Measurements from ENCODE around the gene CHMP1B.

CHMP1B gene

DNA sequence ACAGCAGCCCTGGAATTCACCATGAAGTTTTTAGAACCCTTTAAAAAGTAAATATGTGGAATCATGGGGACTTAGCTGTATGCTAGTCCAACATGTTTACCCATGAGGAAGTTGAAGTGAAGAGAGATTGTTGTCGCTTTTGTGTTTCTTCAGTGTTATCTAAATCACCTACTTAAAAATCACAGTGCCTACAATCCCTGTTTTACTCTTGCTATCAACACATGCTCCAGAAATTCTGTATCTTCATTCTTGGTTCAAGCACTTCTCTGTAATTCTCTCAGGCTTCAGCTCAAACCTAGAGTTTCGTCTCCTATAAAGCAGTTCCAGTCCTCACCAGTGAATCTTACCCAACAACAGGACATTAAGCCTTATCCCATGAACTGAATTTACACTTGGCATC, 30.5 kb upstream of the CHMP1B start:
- Histone ChIP-seq H3K9ac (ENCODE audit: low read length) (no peak overlapping the region), H3K14ac (ENCODE audit: low read length in 2 of 2) (no peak overlapping the region), H3K18ac (ENCODE audit: low read depth in 1 of 2, low read length in 2 of 2) (no peak overlapping the region), H3K27ac (ENCODE audit: low read length, poor library complexity, severe bottlenecking) (no peak overlapping the region), H4K91ac (ENCODE audit: low read length) (no peak overlapping the region), H3K23ac (ENCODE audit: low read length in 2 of 2) (no peak overlapping the region), H2BK12ac (ENCODE audit: low read length in 2 of 2) (no peak overlapping the region), H3K4me3 (ENCODE audit: insufficient read depth in 1 of 2, low read depth in 1 of 2, low read length in 2 of 2) (no peak overlapping the region), H3K4me2 (ENCODE audit: low read length, poor library complexity, severe bottlenecking) (no peak overlapping the region), H3K79me1 (replicated peaks; ENCODE audit: low read length, poor library complexity, severe bottlenecking) (no peaks in the 10 kb centered on the region), H3K27me3 (ENCODE audit: control insufficient read depth in 1 of 2, insufficient read depth in 1 of 2, low read length in 2 of 2) (no peaks in the 10 kb centered on the region), H2BK120ac (ENCODE audit: low read depth, low read length) (no peak overlapping the region), H3K9me3 (ENCODE audit: control insufficient read depth, low read length) (no peaks in the 10 kb centered on the region), H2BK5ac (ENCODE audit: low read depth, low read length, poor library complexity, severe bottlenecking) (no peak overlapping the region), H2AFZ (ENCODE audit: low read depth, low read length) (no peak overlapping the region), H2BK15ac (ENCODE audit: low read depth, poor library complexity, severe bottlenecking) (no peak overlapping the region), H3K4me1 (ENCODE audit: control insufficient read depth, insufficient read depth, low read depth, low read length) (no peaks in the 10 kb centered on the region), H4K8ac (ENCODE audit: low read length) (no peak overlapping the region), H3K36me3 (ENCODE audit: control insufficient read depth in 1 of 2, insufficient read depth in 2 of 2, low read depth in 1 of 2, low read length in 2 of 2) (no peaks in the 10 kb centered on the region), H3K4ac (ENCODE audit: low read depth in 1 of 2, low read length in 2 of 2) (no peak overlapping the region), H2AK5ac (ENCODE audit: low read length, severe bottlenecking) (no peak overlapping the region)
- 74% methylated on average over 2 of the region's 2 CpGs for WGBS
- no peak for DNase-seq

GRCh38 chr18:11821208-11821607, 30.0 kb upstream of the CHMP1B start:
- Histone ChIP-seq H3K9ac (ENCODE audit: low read length) (no peak overlapping the region), H3K18ac (ENCODE audit: low read depth in 1 of 2, low read length in 2 of 2) (no peak overlapping the region), H2BK12ac (ENCODE audit: low read length in 2 of 2) (no peak overlapping the region), H2BK5ac (ENCODE audit: low read depth, low read length, poor library complexity, severe bottlenecking) (no peak overlapping the region), H3K4me2 (ENCODE audit: low read length, poor library complexity, severe bottlenecking) (no peak overlapping the region), H3K79me1 (replicated peaks; ENCODE audit: low read length, poor library complexity, severe bottlenecking) (no peaks in the 10 kb centered on the region), H3K9me3 (ENCODE audit: control insufficient read depth, low read length) (no peaks in the 10 kb centered on the region), H2AFZ (ENCODE audit: low read depth, low read length) (no peak overlapping the region), H3K4me1 (ENCODE audit: control insufficient read depth, insufficient read depth, low read depth, low read length) (no peaks in the 10 kb centered on the region), H2AK5ac (ENCODE audit: low read length, severe bottlenecking) (no peak overlapping the region), H3K36me3 (ENCODE audit: control insufficient read depth in 1 of 2, insufficient read depth in 2 of 2, low read depth in 1 of 2, low read length in 2 of 2) (no peaks in the 10 kb centered on the region), H4K91ac (ENCODE audit: low read length) (no peak overlapping the region), H3K23ac (ENCODE audit: low read length in 2 of 2) (no peak overlapping the region), H4K8ac (ENCODE audit: low read length) (no peak overlapping the region), H3K4me3 (ENCODE audit: insufficient read depth in 1 of 2, low read depth in 1 of 2, low read length in 2 of 2) (no peak overlapping the region), H3K27me3 (ENCODE audit: control insufficient read depth in 1 of 2, insufficient read depth in 1 of 2, low read length in 2 of 2) (no peaks in the 10 kb centered on the region), H2BK120ac (ENCODE audit: low read depth, low read length) (no peak overlapping the region), H2BK15ac (ENCODE audit: low read depth, poor library complexity, severe bottlenecking) (no peak overlapping the region), H3K4ac (ENCODE audit: low read depth in 1 of 2, low read length in 2 of 2) (no peak overlapping the region), H3K27ac (ENCODE audit: low read length, poor library complexity, severe bottlenecking) (no peak overlapping the region), H3K14ac (ENCODE audit: low read length in 2 of 2) (no peak overlapping the region)
- 95% methylated on average over 6 of the region's 7 CpGs for WGBS
- no peak for DNase-seq

GRCh38 chr18:11821643-11822237, 29.5 kb upstream of the CHMP1B start:
- H4K91ac ChIP-seq (ENCODE audit: low read length) = no peak overlapping the region
- no peak overlapping the region for H3K18ac ChIP-seq (ENCODE audit: low read depth in 1 of 2, low read length in 2 of 2)
- no peak overlapping the region for H4K8ac ChIP-seq (ENCODE audit: low read length)
- H2BK12ac ChIP-seq (ENCODE audit: low read length in 2 of 2) = no peak overlapping the region
- DNase-seq = no peak
- no peak overlapping the region for H3K23ac ChIP-seq (ENCODE audit: low read length in 2 of 2)
- no peaks in the 10 kb centered on the region for H3K27me3 ChIP-seq (ENCODE audit: control insufficient read depth in 1 of 2, insufficient read depth in 1 of 2, low read length in 2 of 2)
- no peaks in the 10 kb centered on the region for H3K36me3 ChIP-seq (ENCODE audit: control insufficient read depth in 1 of 2, insufficient read depth in 2 of 2, low read depth in 1 of 2, low read length in 2 of 2)
- no peak overlapping the region for H3K9ac ChIP-seq (ENCODE audit: low read length)
- H3K4me1 ChIP-seq (ENCODE audit: control insufficient read depth, insufficient read depth, low read depth, low read length) = no peaks in the 10 kb centered on the region
- no peak overlapping the region for H2BK15ac ChIP-seq (ENCODE audit: low read depth, poor library complexity, severe bottlenecking)
- no peak overlapping the region for H2BK120ac ChIP-seq (ENCODE audit: low read depth, low read length)
- no peaks in the 10 kb centered on the region for H3K9me3 ChIP-seq (ENCODE audit: control insufficient read depth, low read length)
- no peak overlapping the region for H3K14ac ChIP-seq (ENCODE audit: low read length in 2 of 2)
- H3K27ac ChIP-seq (ENCODE audit: low read length, poor library complexity, severe bottlenecking) = no peak overlapping the region
- H2AK5ac ChIP-seq (ENCODE audit: low read length, severe bottlenecking) = no peak overlapping the region
- H3K79me1 ChIP-seq (replicated peaks; ENCODE audit: low read length, poor library complexity, severe bottlenecking) = no peaks in the 10 kb centered on the region
- H2AFZ ChIP-seq (ENCODE audit: low read depth, low read length) = no peak overlapping the region
- H2BK5ac ChIP-seq (ENCODE audit: low read depth, low read length, poor library complexity, severe bottlenecking) = no peak overlapping the region
- WGBS = 96% methylated on average over 39 of the region's 40 CpGs
- no peak overlapping the region for H3K4me3 ChIP-seq (ENCODE audit: insufficient read depth in 1 of 2, low read depth in 1 of 2, low read length in 2 of 2)
- no peak overlapping the region for H3K4me2 ChIP-seq (ENCODE audit: low read length, poor library complexity, severe bottlenecking)
- no peak overlapping the region for H3K4ac ChIP-seq (ENCODE audit: low read depth in 1 of 2, low read length in 2 of 2)

- Histone ChIP-seq H3K79me1 (replicated peaks; ENCODE audit: low read length, poor library complexity, severe bottlenecking) (no peaks in the 10 kb centered on the region), H4K8ac (ENCODE audit: low read length) (no peak overlapping the region), H2BK12ac (ENCODE audit: low read length in 2 of 2) (no peak overlapping the region), H3K4ac (ENCODE audit: low read depth in 1 of 2, low read length in 2 of 2) (no peak overlapping the region), H3K9me3 (ENCODE audit: control insufficient read depth, low read length) (no peaks in the 10 kb centered on the region), H3K27me3 (ENCODE audit: control insufficient read depth in 1 of 2, insufficient read depth in 1 of 2, low read length in 2 of 2) (no peaks in the 10 kb centered on the region), H3K14ac (ENCODE audit: low read length in 2 of 2) (no peak overlapping the region), H2BK120ac (ENCODE audit: low read depth, low read length) (no peak overlapping the region), H3K18ac (ENCODE audit: low read depth in 1 of 2, low read length in 2 of 2) (no peak overlapping the region), H3K4me3 (ENCODE audit: insufficient read depth in 1 of 2, low read depth in 1 of 2, low read length in 2 of 2) (no peak overlapping the region), H3K27ac (ENCODE audit: low read length, poor library complexity, severe bottlenecking) (no peak overlapping the region), H2BK15ac (ENCODE audit: low read depth, poor library complexity, severe bottlenecking) (no peak overlapping the region), H3K23ac (ENCODE audit: low read length in 2 of 2) (no peak overlapping the region), H3K9ac (ENCODE audit: low read length) (no peak overlapping the region), H3K36me3 (ENCODE audit: control insufficient read depth in 1 of 2, insufficient read depth in 2 of 2, low read depth in 1 of 2, low read length in 2 of 2) (no peaks in the 10 kb centered on the region), H3K4me2 (ENCODE audit: low read length, poor library complexity, severe bottlenecking) (no peak overlapping the region), H2AFZ (ENCODE audit: low read depth, low read length) (no peak overlapping the region), H4K91ac (ENCODE audit: low read length) (no peak overlapping the region), H2BK5ac (ENCODE audit: low read depth, low read length, poor library complexity, severe bottlenecking) (no peak overlapping the region), H3K4me1 (ENCODE audit: control insufficient read depth, insufficient read depth, low read depth, low read length) (no peaks in the 10 kb centered on the region), H2AK5ac (ENCODE audit: low read length, severe bottlenecking) (no peak overlapping the region)
- WGBS = 39% methylated on average over 3 of the region's 5 CpGs
- no peak for DNase-seq
Observed at GRCh38 chr18:11823545-11823944, 27.7 kb upstream of the CHMP1B start.
